Measurements from ENCODE around the gene SNX20. TPM values are rescaled to one million over a fixed set of nuclear protein-coding genes. Genes with fewer than 3 reads are reported as not detected.

Gene SNX20
- total RNA-seq, 1 experiment from 2014 or later = not detected

GRCh38 chr16:50631985-50632576 is 49.0 kb downstream of the SNX20 start:
- H3K79me2 ChIP-seq (ENCODE audit: insufficient read depth, low read length) = no peaks in the 10 kb centered on the region
- H2BK20ac ChIP-seq (ENCODE audit: low read depth, low read length, poor library complexity, severe bottlenecking) = no peak overlapping the region
- no peaks in the 10 kb centered on the region for H3K4me1 ChIP-seq (ENCODE audit: insufficient read depth, low read length)
- H3K9ac ChIP-seq (ENCODE audit: extremely low read depth, insufficient read length, low read length) = no peak overlapping the region
- no peak overlapping the region for H3K27ac Mint-ChIP-seq
- no peak overlapping the region for H2BK5ac ChIP-seq (ENCODE audit: insufficient read length, low read length)
- no peak overlapping the region for H3T11ph ChIP-seq (ENCODE audit: low read length)
- H3K79me1 ChIP-seq (ENCODE audit: insufficient read depth, low read depth, low read length, poor library complexity, severe bottlenecking) = no peaks in the 10 kb centered on the region
- H2AK5ac ChIP-seq (ENCODE audit: insufficient read length, low read length) = no peak overlapping the region
- no peaks in the 10 kb centered on the region for H4K20me1 ChIP-seq (ENCODE audit: control insufficient read depth, insufficient read depth, insufficient read length)
- TF ChIP-seq, protein P1, sequence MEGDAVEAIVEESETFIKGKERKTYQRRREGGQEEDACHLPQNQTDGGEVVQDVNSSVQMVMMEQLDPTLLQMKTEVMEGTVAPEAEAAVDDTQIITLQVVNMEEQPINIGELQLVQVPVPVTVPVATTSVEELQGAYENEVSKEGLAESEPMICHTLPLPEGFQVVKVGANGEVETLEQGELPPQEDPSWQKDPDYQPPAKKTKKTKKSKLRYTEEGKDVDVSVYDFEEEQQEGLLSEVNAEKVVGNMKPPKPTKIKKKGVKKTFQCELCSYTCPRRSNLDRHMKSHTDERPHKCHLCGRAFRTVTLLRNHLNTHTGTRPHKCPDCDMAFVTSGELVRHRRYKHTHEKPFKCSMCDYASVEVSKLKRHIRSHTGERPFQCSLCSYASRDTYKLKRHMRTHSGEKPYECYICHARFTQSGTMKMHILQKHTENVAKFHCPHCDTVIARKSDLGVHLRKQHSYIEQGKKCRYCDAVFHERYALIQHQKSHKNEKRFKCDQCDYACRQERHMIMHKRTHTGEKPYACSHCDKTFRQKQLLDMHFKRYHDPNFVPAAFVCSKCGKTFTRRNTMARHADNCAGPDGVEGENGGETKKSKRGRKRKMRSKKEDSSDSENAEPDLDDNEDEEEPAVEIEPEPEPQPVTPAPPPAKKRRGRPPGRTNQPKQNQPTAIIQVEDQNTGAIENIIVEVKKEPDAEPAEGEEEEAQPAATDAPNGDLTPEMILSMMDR (conservative IDR thresholded peaks at IDR 0.05) = no peak
- no peaks in the 10 kb centered on the region for H3K9me3 ChIP-seq (ENCODE audit: control insufficient read depth, low read depth, low read length)
- H2AFZ ChIP-seq (ENCODE audit: low read length) = no peak overlapping the region
- H3K27me3 ChIP-seq (ENCODE audit: insufficient read depth, low read length) = no peaks in the 10 kb centered on the region
- no peak overlapping the region for H3K56ac ChIP-seq (ENCODE audit: insufficient read length, low read depth, low read length)
- no peak overlapping the region for H4K5ac ChIP-seq (ENCODE audit: insufficient read length, low read depth, low read length)
- no peak overlapping the region for H3K14ac ChIP-seq (ENCODE audit: insufficient read depth, low read length)
- H3K23ac ChIP-seq (ENCODE audit: insufficient read length, low read depth, low read length) = no peak overlapping the region
- H3K27ac ChIP-seq (ENCODE audit: insufficient read length, low read depth, low read length) = no peak overlapping the region
- H2BK15ac ChIP-seq (ENCODE audit: low read depth, low read length) = no peak overlapping the region
- H3K4me1 Mint-ChIP-seq = peaks cover 0 to 9% of the 10 kb centered on the region in 2 experiments; a peak in 1 of 4 replicates
- H3K27me3 Mint-ChIP-seq (ENCODE audit: low read depth) = no peaks in the 10 kb centered on the region; the same call in 1 of the 2 replicates
- no CpG with 5 or more reads among the region's 22 CpGs for WGBS (ENCODE audit: extremely low coverage, insufficient read length, low lambda C conversion rate)
- no peak overlapping the region for H4K8ac ChIP-seq (replicated peaks; ENCODE audit: insufficient read length, low read depth, low read length)
- no peak overlapping the region for H3K18ac ChIP-seq (ENCODE audit: insufficient read length, low read depth, low read length)
- H3K4me2 ChIP-seq (ENCODE audit: insufficient read depth, insufficient read length, low read length) = no peak overlapping the region
- no peak overlapping the region for H4K91ac ChIP-seq (ENCODE audit: insufficient read length, low read depth, low read length)
- no peak overlapping the region for H3K4me3 Mint-ChIP-seq
- no peak overlapping the region for H3K4ac ChIP-seq (ENCODE audit: low read depth, low read length)
- no peak for DNase-seq
- no peaks in the 10 kb centered on the region for H3K36me3 Mint-ChIP-seq (ENCODE audit: insufficient read depth in 1 of 3, low read depth in 3 of 3)
- no peak overlapping the region for H2BK120ac ChIP-seq (ENCODE audit: low read depth, low read length, poor library complexity, severe bottlenecking)
- H2BK12ac ChIP-seq (ENCODE audit: insufficient read length, low read depth, low read length) = no peak overlapping the region
- H3K9me3 Mint-ChIP-seq = no peaks in the 10 kb centered on the region
- no peaks in the 10 kb centered on the region for H3K23me2 ChIP-seq (ENCODE audit: insufficient read length, low read depth, low read length, poor library complexity, severe bottlenecking)

All from H9 (cell line).